Osteoblast (primary cell): ENCODE results near the gene SECTM1. TPM values are rescaled to one million over a fixed set of nuclear protein-coding genes. Genes with fewer than 3 reads are reported as not detected.

Source experiments
- DNase-seq: peaks from one replicate; pipeline ENCODE4 v3.0.0; 2011; ENCODE audit warnings: low spot score, mixed read lengths; ENCODE audit not compliant: insufficient read length; ENCODE audit errors: missing footprints
- H2AFZ ChIP-seq: 2 replicates; pipeline ENCODE4 v1.6.0; 2011; ENCODE audit warnings: mild to moderate bottlenecking, low read length
- H3K27ac ChIP-seq: 2 replicates; pipeline ENCODE4 v1.5.1; 2011; ENCODE audit warnings: mild to moderate bottlenecking, low read depth, low read length, moderate library complexity
- H3K27me3 ChIP-seq: 2 replicates; pipeline ENCODE4 v1.6.0; 2012; ENCODE audit warnings: mild to moderate bottlenecking, control low read depth, inconsistent platforms, low read length, moderate library complexity; ENCODE audit not compliant: insufficient read depth
- H3K36me3 ChIP-seq: 2 replicates; pipeline ENCODE4 v1.5.1; 2011; ENCODE audit warnings: mild to moderate bottlenecking, low read length, control low read depth, moderate library complexity; ENCODE audit not compliant: insufficient read depth
- H3K4me1 ChIP-seq: 2 replicates; pipeline ENCODE4 v1.5.1; 2011; ENCODE audit warnings: mild to moderate bottlenecking, low read length, control low read depth, moderate library complexity; ENCODE audit not compliant: insufficient read depth
- H3K4me2 ChIP-seq: 2 replicates; pipeline ENCODE4 v1.6.0; 2011; ENCODE audit warnings: mild to moderate bottlenecking, low read length; ENCODE audit not compliant: insufficient read depth
- H3K4me3 ChIP-seq: fragments of 200-600 bp; sonication (generic); 3 replicates; pipeline ENCODE4 v1.5.1; 2012; ENCODE audit warnings: mild to moderate bottlenecking, low read length, inconsistent platforms; ENCODE audit not compliant: insufficient read depth
- H3K79me2 ChIP-seq: 2 replicates; pipeline ENCODE4 v1.6.0; 2012; ENCODE audit warnings: mild to moderate bottlenecking, low read length, control low read depth, inconsistent platforms; ENCODE audit not compliant: insufficient read depth
- H3K9me3 ChIP-seq: 2 replicates; pipeline ENCODE4 v1.5.1; 2011; ENCODE audit warnings: low read depth, low read length, control low read depth
- H4K20me1 ChIP-seq: 2 replicates; pipeline ENCODE4 v1.6.0; 2012; ENCODE audit warnings: mild to moderate bottlenecking, low read length, control low read depth; ENCODE audit not compliant: insufficient read depth
- total RNA-seq: library from RNA; depleted of rRNA; stranded (reverse); fragments of >200 nt; gene quantifications from 2 replicates; pipeline ENCODE4 v1.2.3, GENCODE V29; 2012
- TF ChIP-seq, protein P1 (sequence below): IDR thresholded peaks from 2 replicates; pipeline ENCODE4 v1.5.1; 2011; ENCODE audit warnings: mild to moderate bottlenecking, low read depth, low read length, moderate library complexity; ENCODE audit errors: extremely low read depth

Gene SECTM1
- total RNA-seq, 1 donor = 5.8 TPM

DNA sequence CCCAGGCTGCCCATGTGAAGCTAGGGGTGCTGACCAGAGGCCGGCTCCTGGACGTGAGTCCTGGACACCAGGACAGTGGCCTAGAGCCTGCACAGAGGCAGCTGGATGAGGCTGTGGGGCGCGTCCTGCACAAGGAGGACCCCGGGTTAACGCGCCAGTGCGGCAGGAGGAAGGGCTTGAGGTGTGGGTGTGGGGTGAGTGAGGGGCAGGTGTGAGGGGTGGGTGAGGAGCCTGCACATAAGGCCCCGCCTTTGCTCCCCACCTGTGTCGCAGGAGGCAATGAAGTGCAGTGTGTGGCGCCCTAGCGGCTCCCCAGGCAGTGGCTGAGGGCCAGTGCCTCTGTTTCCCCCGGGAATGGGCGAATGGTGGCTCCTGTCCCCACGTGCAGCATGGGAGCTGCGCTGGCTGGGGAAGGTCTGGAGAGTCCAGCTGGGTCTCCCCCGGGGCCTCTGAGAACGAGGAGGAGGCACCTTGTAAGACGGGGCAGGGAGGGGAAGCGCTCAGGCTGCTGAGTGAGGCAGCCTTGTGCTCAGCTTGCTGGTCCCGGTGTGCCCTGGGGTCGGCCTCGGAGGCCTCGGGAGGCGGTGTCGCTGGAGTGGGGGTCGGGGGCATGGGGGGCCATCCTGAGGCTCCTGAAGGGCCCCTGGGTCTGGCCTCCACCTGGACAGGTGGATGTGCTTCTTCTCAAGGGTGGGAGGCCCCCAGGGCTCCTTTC lies 19.4 kb downstream of the SECTM1 start:
- H3K4me2 ChIP-seq = no peak overlapping the region
- H3K27ac ChIP-seq = no peak overlapping the region
- no peak overlapping the region for H3K4me3 ChIP-seq
- H3K4me1 ChIP-seq = no peaks in the 10 kb centered on the region
- no peak for DNase-seq
- TF ChIP-seq, protein P1, sequence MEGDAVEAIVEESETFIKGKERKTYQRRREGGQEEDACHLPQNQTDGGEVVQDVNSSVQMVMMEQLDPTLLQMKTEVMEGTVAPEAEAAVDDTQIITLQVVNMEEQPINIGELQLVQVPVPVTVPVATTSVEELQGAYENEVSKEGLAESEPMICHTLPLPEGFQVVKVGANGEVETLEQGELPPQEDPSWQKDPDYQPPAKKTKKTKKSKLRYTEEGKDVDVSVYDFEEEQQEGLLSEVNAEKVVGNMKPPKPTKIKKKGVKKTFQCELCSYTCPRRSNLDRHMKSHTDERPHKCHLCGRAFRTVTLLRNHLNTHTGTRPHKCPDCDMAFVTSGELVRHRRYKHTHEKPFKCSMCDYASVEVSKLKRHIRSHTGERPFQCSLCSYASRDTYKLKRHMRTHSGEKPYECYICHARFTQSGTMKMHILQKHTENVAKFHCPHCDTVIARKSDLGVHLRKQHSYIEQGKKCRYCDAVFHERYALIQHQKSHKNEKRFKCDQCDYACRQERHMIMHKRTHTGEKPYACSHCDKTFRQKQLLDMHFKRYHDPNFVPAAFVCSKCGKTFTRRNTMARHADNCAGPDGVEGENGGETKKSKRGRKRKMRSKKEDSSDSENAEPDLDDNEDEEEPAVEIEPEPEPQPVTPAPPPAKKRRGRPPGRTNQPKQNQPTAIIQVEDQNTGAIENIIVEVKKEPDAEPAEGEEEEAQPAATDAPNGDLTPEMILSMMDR = no peak
- H2AFZ ChIP-seq = no peak overlapping the region
- no peaks in the 10 kb centered on the region for H3K79me2 ChIP-seq
- H4K20me1 ChIP-seq = no peaks in the 10 kb centered on the region
- no peaks in the 10 kb centered on the region for H3K9me3 ChIP-seq
- H3K27me3 ChIP-seq = peaks cover 41% of the 10 kb centered on the region
- no peaks in the 10 kb centered on the region for H3K36me3 ChIP-seq

DNA sequence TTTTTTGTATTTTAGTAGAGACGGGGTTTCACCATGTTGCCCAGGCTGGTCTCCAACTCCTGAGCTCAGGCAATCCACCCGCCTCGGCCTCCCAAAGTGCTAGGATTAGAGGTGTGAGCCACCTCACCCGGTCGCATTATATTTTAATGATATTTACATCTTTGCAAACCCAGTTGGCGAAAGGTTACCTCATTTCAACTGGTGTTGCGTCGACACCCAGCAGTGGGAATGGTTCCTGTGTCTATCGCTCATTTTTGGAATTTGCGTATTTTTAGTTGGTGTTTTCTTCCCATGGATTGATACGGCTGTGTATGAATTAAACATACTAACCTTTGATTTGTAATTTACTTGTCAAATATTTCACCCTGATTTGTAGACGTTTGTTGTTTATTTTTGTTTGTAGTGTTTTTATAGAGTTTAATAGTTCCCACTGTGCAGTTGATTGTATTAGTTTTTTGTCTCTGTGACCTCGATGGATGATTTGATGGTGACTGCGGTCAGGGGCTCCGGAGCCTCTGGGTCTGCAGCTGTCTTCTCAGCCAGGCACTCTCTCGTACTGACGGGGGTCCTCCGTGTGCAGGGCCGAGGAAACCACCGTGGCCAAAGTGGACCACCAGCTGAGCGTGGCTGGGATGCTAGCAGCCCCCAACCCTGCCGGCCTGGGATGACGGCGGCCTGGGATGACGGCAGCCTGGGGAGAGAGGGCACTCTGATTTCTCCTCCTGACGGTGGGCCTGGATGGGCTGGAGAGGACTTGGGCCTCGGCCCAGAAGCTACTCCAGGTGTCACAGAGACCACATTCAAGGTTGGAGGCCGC lies 20.2 kb downstream of the SECTM1 start:
- H3K4me2 ChIP-seq = no peak overlapping the region
- no peaks in the 10 kb centered on the region for H3K4me1 ChIP-seq
- H3K36me3 ChIP-seq = no peaks in the 10 kb centered on the region
- peaks cover 48% of the 10 kb centered on the region for H3K27me3 ChIP-seq
- H3K27ac ChIP-seq = no peak overlapping the region
- DNase-seq = no peak
- H2AFZ ChIP-seq = no peak overlapping the region
- H3K79me2 ChIP-seq = no peaks in the 10 kb centered on the region
- H3K9me3 ChIP-seq = no peaks in the 10 kb centered on the region
- no peak overlapping the region for H3K4me3 ChIP-seq
- TF ChIP-seq, protein P1 = no peak
- H4K20me1 ChIP-seq = no peaks in the 10 kb centered on the region

DNA sequence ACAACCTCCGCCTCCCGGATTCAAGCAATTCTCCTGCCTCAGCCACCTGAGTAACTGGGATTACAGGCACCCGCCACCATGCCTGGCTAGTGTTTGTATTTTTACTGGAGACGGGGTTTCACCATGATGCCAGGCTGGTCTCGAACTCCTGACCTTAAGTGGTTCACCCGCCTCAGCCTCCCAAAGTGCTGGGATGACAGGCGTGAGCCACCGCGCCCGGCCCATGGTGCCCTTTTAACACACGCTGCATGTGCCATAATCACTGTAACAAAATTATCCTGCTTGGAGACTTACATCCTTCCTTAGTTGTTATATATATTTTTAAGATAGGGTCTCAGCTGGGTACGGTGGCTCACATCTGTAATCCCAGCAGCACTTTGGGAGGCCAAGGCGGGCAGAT lies 21.6 kb downstream of the SECTM1 start:
- Histone ChIP-seq H2AFZ (no peak overlapping the region), H3K36me3 (no peaks in the 10 kb centered on the region), H3K4me2 (no peak overlapping the region), H3K4me3 (no peak overlapping the region), H3K27ac (no peak overlapping the region), H4K20me1 (no peaks in the 10 kb centered on the region), H3K27me3 (peaks cover 49% of the 10 kb centered on the region), H3K79me2 (no peaks in the 10 kb centered on the region), H3K4me1 (no peaks in the 10 kb centered on the region), H3K9me3 (no peaks in the 10 kb centered on the region)
- TF ChIP-seq, protein P1 = no peak
- no peak for DNase-seq

DNA sequence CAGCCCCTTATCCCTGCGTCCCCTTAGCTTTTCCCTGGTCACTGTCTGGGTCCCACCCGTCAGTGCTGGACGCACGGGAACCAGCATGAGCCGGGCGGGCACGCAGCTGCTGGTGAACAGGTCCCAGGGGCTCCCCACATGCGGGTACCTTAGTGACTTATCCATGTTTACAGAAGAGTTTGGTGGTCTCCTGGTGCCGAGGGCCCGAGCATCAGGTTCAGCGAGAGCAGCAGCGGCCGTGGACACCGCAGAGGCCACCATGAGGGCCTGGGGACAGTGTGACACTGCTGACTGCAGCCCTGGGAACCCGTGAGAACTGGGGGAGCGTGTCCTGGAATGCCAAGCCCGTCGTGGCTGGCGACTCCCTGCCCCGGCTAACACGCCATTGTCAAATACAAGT lies 22.7 kb downstream of the SECTM1 start:
- Histone ChIP-seq H3K36me3 (no peaks in the 10 kb centered on the region), H4K20me1 (no peaks in the 10 kb centered on the region), H3K27me3 (peaks cover 38% of the 10 kb centered on the region), H3K27ac (no peak overlapping the region), H2AFZ (no peak overlapping the region), H3K79me2 (no peaks in the 10 kb centered on the region), H3K9me3 (no peaks in the 10 kb centered on the region), H3K4me2 (no peak overlapping the region), H3K4me1 (no peaks in the 10 kb centered on the region), H3K4me3 (no peak overlapping the region)
- no peak for DNase-seq
- TF ChIP-seq, protein P1 = no peak
